ENCODE data around the gene TECPR1.

DNA sequence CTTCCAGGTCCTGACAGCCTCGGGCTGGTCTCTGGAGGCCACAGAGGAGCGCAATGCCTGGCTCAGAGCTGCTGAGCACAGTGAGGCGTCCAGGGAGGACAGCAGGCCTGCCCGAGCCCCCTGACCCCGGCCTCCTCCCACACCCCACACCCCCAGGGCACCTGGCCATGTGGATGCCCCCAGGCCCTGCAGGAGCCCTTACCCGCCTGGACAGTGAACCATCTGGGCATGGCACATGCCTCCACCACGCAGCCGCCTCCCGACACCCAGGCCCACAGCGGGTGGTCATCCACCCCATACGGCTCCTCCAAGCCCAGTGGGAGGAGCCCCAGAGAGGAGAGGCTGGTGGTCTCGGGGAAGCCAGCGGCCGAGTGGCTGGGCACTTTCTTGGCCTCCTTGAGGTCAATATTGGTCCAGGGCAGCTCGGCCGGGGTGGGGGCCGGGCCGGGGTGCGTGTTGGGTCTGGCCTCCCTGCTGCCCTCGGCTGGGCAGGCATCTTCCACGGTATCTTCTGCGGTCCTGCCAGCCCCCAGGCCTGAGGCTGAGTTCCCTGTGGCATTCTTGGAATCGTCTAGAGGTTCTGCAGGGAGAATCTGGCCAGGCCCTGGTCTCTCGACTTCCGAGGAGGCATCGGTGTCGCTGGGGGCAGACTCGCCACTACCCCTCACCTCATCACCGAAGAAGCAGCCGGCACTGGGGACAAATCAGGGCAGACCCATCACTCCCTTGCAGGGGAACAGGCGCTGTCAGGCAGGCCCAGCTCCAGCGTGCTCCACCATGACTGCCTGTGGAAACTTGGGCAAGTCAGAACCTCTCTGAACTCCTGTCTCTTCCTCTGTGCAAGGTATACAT is 18.6 kb downstream of the TECPR1 start:
- TF ChIP-seq, protein P1, sequence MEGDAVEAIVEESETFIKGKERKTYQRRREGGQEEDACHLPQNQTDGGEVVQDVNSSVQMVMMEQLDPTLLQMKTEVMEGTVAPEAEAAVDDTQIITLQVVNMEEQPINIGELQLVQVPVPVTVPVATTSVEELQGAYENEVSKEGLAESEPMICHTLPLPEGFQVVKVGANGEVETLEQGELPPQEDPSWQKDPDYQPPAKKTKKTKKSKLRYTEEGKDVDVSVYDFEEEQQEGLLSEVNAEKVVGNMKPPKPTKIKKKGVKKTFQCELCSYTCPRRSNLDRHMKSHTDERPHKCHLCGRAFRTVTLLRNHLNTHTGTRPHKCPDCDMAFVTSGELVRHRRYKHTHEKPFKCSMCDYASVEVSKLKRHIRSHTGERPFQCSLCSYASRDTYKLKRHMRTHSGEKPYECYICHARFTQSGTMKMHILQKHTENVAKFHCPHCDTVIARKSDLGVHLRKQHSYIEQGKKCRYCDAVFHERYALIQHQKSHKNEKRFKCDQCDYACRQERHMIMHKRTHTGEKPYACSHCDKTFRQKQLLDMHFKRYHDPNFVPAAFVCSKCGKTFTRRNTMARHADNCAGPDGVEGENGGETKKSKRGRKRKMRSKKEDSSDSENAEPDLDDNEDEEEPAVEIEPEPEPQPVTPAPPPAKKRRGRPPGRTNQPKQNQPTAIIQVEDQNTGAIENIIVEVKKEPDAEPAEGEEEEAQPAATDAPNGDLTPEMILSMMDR (IDR thresholded peaks at IDR 0.05), result no peak
- TF ChIP-seq POLR2A (IDR thresholded peaks at IDR 0.05), result no peak
- no peak for TF ChIP-seq EP300 (IDR thresholded peaks at IDR 0.05)
- TF ChIP-seq POLR2AphosphoS5 (IDR thresholded peaks at IDR 0.05), result no peak
